GM18511 (cell line): ENCODE data around the gene VPS72.
"Not testable (repeated sequence)": the region's sequence is repeated elsewhere in the genome, so short reads cannot be mapped to it uniquely, and the experiment has no call there.

ENCODE experiments used
- ATAC-seq: cut with Tn5 transposase; IDR thresholded peaks from one replicate; pipeline ENCODE4 v1.9.1; 2021; ENCODE audit warnings: mild to moderate bottlenecking, moderate library complexity; ENCODE audit not compliant: unreplicated experiment

Gene VPS72, protein sequence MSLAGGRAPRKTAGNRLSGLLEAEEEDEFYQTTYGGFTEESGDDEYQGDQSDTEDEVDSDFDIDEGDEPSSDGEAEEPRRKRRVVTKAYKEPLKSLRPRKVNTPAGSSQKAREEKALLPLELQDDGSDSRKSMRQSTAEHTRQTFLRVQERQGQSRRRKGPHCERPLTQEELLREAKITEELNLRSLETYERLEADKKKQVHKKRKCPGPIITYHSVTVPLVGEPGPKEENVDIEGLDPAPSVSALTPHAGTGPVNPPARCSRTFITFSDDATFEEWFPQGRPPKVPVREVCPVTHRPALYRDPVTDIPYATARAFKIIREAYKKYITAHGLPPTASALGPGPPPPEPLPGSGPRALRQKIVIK

DNA sequence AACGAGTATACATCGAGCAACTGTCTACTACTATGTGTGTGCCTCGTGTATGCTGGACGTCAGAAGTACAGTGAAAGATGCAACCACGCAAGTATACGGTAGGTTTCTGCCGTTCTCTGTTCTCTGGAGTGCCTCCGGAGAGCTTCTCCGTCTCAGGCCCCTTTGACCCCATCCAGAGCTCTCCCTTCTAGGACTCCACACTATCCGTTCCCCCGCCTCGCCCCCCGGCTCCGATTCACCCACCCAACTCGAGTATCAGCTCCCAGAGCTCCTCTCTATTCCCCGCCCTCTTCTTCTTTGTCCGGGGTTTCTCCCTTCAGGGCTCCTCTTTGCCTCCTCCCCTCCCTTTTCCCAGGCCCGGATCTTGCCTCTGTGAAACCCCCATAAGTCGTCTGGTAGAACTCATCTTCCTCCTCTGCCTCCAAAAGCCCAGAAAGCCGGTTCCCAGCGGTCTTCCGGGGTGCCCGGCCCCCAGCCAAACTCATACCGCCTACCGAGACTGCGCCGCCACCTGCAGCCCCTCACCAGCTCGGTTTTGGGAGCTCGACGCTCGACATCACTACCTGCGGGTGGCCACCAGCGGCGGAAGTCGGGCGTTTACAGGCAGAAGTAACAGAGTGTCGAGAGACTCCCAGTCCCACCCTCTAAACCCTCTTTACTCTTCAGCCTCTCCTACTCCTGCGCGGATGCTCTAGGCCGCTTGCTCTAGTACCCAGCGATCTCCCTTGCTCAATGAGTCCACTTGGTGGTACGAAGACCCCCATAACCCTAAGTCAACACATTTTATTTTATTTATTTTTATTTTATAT, at the start of gene VPS72:
VPS72 (minus strand) TSS at position 561 of the 809 bp plus-strand sequence; CDS start at position 485, 76 bp downstream.
- peak; percentile 92 for ATAC-seq

DNA sequence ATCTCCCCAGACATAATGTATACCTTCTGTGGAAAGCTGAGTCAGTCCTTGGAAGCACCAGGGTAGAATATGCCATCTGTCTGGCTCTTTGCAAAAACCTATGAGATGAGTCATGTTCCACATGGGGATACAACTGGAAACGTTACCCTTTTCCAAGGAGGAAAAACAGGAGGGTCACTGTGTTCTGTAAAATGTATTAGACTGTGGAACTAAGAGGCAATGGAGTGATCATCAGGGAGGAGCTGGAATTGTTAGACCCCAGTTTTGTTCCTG, 48.4 kb upstream of the VPS72 start:
- ATAC-seq: no peak

DNA sequence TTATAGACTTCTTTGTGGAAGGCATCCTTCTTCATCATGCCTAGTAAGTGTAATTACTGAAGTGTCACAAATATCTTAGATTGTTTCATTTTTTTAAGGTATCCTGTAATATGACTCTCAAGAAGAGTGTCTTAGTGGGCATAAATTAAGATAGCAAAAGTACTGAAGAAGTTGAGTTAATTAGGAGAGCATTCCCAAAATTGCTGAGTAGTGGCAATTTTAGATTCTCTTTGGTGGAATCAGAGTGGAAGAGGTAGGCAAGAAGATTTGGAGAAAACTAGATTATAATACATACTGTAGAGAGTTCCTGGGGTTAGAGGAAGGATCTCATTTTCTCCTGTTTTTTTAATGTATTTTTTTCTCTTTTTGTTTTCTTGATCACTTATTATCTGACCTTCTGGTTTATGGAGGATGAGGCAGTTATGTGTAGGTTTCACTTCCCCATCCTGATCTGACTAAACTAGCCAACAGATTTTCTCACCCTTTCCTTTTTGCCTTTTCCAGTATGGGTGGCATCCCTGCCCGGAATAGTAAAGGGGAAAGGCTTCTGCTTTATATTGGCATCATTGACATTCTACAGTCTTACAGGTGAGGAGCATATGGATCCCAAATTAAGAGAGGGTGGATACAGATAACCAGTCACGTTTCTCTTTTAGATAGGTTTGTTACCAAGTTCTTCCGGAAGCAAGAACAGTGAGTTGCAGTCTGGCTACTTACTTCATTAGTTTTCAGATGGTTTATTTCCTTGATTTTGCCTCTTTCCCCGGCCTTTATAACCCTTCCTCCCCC, 47.9 kb upstream of the VPS72 start:
- ATAC-seq: no peak

DNA sequence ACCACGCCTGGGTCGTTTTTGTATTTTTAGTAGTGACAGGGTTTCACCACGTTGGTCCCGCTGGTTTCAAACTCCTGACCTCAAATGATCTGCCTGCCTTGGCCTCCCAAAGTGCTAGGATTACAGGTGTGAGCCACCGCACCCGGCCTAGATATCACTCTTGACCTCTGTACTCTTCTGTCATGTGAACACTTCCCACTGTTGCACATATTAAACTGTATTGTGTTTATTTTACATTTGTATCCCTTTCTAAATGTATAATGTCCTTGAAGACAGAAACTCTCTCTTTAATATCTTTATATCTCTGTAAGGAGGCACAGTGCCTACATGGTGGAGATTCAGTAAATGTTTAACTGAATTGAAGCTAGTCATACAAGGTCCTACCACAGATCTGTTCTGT, 45.2 kb upstream of the VPS72 start:
- ATAC-seq: no peak

DNA sequence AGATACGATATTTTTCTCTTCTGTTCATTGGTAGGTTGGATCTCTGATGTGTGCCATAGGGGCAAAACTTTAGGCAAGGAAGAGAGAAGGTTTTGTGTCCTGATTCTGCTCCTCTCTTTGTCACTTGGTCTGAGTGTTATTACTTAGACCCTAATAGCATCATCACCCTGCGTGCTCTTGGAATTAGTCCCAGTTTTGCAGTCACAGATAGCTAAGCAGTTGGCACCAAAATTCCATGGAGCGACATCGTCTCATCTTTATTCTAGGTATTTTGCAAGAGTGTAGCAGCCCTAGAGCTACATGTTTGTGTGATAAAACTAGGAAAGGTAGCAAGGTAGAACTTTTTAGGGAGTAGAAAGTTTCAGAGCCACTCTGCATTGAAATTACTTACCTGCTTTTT, 32.1 kb upstream of the VPS72 start:
- no peak for ATAC-seq

DNA sequence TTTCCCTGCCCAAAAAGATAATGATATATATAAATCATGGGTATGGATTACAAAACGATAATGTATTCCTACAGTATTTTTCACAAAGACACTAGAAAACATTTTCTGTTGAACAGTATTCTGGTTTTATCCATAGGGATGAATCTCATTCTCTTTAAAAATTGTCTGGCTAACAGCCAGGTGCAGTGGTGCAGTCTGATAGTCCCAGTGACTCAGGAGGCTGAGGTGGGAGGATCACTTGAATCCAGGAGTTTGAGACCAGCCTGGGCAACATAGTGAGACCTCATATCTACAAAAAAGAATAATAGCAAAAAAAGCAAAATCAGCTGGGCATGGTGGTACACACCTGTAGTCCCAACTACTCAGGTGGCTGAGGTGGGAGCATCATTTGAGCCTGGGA, 31.6 kb upstream of the VPS72 start:
- no peak for ATAC-seq

DNA sequence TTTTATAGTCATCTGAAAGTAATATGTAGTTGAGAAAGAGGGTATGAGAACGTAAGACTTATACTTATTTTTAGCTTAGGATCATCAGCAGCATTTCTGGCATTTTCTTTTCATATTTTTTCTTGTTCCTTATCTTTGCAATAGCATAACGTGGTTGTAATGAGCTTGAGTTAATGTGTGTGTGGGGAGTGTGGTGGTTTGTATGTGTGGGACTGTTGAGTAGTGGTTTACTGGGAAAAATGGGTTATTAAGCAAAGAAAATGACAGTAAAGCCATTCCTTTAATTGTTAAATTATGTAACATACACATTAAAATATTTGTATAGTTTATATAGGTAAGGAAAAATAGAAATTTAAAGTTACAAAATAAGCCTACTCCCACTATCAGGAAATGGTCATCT, 23.6 kb upstream of the VPS72 start:
- ATAC-seq: no peak

DNA sequence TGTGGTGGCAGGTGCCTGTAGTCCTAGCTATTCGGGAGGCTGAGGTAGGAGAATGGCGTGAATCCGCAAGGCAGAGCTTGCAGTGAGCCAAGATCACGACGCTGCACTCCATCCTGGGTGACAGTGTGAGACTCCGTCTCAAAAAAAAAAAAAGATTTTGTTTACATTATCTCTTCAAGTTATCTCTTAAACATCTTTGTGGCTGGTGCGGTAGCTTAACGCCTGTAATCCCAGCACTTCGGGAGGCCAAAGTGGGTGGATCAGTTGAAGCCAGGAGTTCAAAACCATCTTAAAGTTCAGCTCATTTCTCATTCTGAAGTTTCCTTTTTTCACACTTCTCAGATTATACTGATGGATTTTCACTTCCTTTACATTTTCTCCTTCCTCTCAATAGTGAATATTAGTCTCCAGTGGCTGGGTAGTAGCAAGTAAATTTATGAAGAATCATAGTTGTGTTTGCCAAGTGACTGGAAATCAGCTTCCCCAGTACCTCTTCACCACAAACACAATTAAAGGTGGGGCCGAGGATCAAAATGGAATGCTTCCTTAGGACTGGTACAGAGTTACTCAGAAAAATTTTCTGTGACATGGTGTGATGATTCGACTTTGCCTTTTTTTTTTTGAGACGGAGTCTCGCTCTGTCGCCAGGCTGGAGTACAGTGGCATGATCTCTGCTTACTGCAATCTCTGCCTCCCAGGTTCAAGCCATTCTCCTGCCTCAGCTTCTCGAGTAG, 22.1 kb upstream of the VPS72 start:
- no peak for ATAC-seq

DNA sequence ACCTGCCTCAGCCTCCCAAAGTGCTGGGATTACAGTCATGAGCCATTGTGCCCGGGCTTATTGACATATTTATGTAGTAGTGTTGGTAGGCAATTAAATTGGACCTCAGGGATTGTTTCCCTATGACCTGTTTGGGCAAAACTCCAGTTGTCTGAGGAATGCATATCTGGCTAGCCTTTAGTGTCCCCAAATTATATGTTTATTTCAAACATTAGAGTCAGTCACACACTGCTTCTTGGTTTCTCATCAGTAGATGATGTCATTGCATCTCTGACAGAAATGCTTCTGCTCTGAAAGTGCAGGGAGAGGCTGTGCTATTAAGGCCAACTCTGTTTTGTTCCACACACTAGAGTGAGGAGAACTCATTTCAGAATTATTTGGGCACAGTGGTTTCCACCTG, 20.8 kb upstream of the VPS72 start:
- ATAC-seq: no peak

DNA sequence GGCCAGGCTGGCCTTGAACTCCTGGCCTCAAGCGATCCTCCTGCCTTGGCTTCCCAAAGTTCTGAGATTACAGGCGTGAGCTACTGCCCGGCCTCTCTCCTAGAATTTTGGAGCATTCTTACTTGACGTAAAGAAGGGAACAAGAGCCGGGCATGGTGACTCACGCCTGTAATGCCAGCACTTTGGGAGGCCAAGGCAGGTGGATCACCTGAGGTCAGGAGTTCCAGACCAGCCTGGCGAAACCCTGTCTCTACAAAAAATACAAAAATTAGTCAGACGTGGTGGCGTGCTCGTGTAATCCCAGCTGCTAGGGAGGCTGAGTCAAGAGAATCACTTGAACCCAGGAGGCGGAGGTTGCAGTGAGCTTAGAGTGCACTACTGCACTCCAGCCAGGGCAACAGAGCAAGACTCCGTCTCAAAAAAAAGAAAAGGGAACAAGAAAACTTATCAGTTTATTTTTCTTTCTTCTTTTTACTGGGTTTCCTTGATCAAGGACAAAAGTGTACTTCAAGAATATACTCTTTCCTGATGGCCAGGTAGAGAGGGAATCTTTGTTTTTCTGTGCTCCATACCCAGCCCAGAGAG, 15.5 kb upstream of the VPS72 start:
- not testable (repeated sequence) for ATAC-seq

DNA sequence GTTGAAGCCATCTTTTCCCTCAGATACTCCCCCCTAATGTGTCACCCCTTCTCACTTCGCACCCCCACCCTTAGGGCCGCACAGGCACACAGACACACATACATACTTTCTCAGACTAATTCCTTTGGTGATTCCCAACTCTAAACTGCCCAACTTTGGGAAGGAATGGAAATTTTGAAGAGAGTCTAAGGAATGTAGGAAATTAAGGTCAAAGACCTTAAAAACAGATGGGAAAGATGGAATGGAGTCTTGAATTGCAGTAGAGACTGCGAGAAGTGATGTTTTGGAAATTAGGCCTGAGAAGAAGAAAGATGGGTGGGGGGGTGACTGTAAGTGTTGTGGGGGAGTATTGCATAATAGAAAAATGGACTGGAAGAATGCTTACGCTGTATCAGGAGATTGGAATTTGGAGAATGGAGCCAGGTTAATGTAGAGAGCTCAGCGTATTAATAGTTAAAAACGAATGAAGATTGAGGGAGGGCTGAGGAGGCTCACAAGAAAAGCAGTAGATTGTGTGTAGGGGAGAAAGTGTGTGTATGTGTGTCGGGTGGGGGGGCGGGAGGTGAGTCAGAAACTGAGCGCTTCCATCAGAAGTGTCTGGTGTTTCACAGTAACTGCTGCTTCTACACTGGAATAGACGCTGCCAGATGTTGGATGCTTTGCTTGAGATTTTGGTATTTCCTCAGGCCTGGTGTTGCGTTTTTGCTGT, 10.0 kb upstream of the VPS72 start:
- no peak for ATAC-seq

DNA sequence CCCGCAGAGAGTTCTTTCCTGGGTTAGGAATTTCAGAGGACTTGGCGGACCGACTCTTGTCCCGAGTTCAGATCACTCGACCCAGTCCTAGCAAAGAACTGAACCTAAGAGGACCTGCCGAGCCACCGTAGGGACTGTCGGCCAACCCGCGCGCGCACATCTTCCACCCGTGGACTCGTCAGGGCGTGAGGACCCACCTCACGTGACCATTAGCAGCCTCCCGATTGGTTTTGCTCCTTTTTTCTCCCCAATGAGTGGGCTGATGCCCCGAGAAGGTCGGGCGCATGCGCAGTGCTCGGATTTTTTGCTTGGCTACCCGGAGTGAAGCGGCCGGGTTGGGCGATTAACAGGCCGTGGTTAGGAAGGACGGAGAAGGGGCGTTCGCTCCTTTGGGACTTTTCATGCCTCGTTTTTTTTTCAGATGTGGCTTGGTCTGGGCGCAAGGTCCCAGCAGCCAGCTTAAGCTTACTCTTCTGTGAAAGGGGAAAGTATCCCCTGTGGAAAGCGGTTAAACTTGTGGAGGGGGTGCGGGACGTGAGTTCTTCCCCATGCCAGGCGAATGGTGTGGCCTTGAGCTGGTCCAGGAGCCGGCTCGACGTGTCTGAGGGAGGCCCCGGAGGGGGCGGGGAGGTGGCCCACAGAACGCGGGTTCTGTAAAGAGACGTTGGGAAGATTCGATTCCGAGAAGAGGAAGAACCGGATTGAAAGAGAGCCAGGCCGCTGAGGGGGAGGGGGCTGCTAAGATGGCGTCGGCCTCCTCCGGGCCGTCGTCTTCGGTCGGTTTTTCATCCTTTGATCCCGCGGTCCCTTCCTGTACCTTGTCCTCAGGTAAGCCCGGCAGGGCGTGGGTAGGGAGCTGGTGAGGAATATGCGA, 8.5 kb upstream of the VPS72 start, which contains the start of gene PIP5K1A:
PIP5K1A (plus strand) TSS at position 299 of the 874 bp plus-strand sequence; CDS start at position 744, 445 bp downstream.
- peak; percentile 84 for ATAC-seq

DNA sequence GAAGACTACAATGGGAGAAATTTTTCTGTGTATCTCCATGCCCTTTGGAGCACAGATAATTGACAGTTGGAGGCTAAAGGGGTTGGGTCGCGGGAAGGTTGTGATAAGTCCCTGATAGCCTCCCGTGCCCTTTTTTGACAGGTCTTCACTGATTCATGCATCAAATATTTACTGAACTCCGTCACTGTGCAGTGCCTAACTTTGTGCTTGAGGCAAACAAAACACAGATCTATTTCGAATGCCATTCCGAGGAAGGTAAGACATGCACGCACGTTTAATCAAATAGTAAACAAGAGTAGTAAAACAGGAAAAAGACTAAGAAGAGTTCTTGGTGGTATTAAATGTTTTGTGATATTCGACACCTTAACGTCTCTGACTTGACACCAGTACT, 7.9 kb upstream of the VPS72 start:
- no peak for ATAC-seq

DNA sequence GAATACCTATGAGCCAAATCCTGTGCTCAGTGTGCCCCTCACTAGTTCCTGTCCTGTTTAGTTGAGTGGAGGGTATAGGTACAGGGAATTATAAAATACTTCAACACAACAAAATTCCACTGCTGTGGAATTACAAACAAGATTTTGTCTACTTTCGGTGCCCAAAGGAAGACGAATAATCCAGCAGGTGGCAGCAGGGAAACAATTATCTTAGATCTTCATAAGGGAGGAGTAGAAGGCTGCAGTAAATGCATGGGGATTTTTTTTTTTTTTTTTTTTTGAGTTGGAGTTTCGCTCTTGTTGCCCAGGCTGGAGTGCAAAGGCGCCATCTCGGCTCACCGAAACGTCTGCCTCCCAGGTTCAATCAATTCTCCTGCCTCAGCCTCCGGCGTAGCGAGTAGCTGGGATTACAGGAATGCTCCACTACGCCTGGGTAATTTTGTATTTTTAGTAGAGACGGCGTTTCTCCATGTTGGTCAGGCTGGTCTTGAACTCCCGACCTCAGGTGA, 6.3 kb upstream of the VPS72 start:
- ATAC-seq: no peak

DNA sequence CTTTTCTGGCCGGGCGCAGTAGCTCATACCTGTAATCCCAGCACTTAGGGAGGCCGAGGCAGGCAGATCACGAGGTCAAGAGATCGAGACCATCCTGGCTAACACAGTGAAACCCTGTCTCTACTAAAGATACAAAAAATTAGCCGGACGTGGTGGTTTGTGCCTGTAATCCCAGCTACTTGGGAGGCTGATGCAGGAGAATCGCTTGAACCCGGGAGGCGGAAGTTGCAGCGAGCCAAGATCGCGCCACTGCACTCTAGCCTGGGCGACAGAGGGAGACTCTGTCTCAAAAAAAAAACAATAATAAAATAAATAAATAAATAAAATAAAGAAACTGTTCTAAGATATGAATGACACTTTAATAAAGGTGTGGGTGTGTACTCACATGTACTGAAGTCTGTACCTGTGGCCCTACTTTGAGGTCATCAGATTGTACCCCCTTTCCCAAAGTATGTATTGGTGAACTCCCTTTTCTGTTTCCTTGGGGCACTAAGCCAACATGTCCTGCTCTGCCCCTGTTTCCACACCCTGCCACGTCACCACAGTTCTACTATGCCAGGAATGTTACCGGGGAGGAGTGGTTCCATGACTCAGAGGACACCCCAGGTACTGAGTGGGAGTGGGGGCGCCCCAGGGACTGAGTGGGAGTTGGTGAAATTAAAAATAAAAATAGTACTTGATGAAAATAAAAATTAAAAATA, 5.0 kb upstream of the VPS72 start:
- ATAC-seq: not testable (repeated sequence)

DNA sequence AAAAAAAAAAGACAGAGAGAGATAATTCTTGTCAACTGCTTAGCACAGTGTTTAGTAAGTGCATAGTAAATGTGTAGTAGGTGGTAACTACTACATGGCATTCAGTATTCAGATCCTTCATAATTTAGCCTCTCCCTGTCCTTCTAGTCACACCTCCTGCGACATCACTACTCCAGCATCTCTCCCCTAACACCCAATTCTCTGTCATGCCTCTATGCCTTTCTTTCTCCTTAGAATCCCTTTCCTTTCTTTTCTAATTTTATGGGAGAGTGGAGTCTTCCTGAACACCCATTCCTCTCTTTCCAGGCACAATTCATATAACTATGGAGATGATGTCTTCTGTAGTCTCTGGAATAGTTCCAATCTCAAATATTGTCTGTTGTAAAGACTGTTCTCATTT, 3.9 kb upstream of the VPS72 start:
- no peak for ATAC-seq

DNA sequence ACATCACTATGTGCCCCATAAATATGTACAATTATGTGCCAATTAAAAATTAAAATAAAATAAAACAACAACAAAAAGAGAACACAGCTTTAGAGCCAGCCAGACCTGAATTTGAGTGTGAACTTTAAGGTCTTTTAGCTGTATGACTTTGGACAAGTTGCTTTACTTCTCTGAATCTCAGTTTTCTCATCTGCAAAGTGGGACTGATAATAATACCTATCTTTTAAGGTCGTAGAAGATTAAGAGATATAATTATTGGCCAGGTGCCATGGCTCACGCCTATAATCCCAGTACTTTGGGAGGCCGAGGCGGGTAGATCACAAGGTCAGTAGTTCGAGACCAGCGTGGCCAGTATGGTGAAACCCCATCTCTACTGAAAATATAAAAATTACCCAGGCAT, 3.3 kb upstream of the VPS72 start:
- ATAC-seq: no peak

DNA sequence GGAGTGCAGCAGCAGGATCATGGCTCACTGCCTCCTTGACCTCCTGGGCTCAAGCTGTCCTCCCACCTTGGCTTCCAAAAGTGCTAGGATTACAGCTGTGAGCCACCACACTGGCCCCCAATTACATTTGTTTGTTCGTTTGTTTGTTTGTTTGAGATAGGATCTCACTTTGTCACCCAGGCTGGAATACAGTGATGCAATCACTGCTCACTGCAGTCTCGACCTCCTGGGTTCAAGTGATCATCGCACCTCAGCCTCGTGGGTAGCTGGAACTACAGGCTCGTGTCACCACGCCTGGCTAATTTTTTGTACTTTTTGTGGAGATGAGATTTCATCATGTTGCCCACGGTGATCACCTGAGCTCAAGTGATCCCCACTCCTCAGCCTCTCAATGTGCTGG, 2.0 kb upstream of the VPS72 start:
- ATAC-seq: no peak
